ENCODE results near the gene ATP8A2.

The ATP8A2 gene

GRCh38 chr13:25982907-25983306, 611.1 kb downstream of the ATP8A2 start:
- no peak for DNase-seq

DNA sequence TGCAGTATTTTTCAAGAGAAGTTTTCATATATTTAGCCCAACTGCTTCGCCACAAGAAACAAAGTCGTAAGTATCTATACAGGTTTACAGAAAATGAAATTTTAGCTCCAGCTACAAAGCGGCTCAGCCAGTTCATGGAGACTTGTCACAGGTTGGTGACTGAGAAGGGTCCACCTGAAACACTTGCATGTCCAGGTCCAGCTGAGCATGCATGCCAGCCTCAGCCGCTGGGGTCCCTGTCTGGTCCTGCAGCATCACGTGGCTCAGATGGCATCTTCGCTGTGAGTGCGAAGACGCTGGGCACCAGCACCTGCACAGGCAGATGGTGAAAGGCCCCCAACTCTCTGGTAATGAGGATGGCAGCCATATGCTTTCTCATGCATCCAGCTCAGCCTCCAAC, 616.2 kb downstream of the ATP8A2 start:
- no peak for DNase-seq

GRCh38 chr13:25988661-25989060, 616.9 kb downstream of the ATP8A2 start:
- DNase-seq, result no peak

- DNase-seq, result no peak
These were observed 619.0 kb downstream of the ATP8A2 start for GRCh38 chr13:25990801-25991200.

GRCh38 chr13:25992076-25992475, 620.3 kb downstream of the ATP8A2 start:
- no peak for DNase-seq

GRCh38 chr13:26007261-26008125, 635.7 kb downstream of the ATP8A2 start:
- DNase-seq, result no peak

DNA sequence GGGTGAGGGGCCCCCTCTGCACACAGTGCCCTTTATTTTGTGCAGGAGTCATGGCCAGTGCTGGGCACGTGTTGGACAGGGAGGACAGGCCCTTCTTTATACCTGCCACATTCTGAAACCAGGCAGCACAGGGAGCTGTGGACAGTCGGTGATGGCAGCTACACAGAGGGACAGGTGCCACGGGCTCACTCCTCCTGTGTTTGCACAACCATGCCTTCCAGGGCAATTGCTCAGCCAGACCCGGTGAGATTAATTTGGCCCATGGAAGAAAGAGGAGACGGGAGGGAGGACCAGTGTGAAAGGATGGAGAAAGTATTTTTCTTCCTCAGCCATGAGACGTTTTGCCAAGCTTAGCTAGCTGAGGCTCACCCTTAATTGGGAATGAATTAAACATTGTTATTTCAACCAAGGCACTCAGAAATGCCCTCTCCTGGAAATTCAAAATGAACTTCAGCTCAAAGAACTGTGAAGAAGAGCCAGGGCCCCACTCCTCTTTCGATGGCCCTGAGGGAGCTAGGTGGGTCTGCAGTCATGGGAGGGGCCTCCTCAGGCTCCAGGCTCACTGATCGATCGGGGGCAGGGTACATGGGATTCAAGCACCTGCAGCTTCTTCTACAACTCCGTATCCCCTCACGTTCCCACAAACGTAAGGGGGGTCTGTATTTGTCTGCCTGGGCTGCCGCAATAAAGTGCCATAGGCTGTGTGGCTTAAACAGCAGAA, 638.9 kb downstream of the ATP8A2 start:
- DNase-seq, result no peak

GRCh38 chr13:26011208-26011573, 639.4 kb downstream of the ATP8A2 start:
- no peak for DNase-seq

DNA sequence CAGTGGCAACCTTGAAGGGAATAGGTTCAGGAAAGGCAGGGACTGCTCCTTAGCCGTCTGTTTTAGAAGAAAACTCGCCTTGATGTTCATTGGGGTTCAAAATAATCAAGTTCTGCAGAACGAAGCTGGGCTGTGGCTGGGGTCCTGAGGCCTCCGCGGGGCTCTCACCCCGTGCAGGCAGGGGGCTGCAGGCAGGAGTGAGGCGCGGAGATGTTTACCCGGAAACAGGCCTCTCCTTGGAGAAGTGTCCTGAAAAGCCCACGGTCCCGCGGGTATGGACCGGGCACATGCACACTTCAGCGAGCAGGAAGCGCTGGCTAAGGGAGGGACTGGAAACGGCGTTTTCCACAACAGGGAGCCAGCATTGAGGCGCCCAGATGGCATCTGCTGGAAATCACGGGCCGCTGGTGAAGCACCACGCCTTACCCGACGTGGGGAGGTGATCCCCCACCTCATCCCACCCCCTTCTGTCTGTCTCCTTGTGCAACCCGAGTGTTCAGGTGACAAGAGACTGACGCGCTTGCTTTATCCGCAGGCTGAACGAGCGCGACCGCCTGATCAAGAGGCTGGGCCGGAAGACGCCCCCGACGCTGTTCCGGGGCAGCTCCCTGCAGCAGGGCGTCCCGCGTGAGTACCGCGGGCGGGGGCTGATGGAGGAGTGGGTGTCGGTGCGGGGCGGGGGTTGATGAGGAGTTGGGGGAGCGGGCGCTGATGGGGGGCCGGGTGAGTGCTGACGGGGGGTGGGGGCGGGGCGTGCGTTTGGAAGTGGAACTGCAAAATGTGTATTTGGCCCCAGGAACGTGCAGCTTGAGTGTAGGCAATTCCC, 640.4 kb downstream of the ATP8A2 start:
- no peak for DNase-seq

DNA sequence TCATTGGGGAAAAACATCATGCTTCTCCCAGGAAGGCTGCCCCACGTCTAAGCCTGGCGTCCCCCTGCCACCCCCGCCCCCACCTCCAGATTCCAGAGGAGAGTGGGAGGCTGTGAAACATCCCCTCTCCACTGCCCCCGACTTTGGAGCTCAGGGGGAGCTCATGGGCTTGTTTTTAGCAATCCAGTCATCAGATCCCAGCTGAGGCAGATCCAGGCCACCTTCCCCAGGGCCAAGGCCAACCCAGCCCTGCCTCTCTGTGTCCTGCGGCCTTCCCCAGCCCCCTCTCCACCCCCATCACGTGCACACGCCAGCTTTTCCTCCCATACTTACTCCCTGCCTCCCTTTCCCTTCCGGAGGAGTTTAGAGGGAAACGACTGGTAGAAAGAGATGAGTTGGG, 641.2 kb downstream of the ATP8A2 start:
- no peak for DNase-seq

DNA sequence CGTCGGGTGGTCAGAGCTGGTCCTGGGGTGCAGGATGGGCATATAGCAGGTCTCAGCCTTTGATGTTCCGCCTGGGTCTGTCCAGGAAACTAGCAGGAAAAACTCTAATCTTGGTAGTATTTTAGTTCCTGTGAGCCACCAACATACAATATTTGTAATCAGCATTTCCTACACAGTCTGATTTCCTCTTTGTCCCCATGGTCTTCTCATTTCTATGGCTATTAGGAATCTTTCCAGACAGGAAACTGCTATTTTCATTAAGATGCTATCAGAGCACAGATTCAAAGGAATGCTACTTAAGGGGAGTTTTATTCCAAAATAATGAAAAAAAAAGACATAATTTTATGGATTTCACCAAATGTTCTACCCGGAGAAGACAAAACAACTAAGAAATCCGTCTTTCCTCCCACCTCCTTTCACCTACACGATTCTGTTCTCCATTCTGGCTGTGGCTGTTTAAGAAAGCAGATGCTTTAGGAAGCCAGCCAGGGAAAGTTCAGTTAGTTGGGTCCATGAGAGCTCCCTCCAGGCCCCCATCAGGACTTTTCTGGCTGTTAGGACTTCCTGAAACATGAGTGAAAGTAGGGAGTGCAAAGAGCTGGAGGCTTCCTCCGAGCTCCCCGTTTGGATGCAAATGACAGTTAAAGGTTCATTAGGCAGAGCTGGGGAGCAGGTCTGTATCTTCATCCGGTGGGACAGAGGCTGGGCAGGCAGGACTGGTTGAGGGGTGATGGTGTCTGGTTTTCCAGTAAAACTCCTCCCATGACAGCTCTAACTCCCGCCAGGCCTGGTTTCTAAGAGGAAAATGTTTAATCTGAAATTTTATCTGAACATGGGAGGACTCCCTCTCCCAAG, 643.7 kb downstream of the ATP8A2 start:
- DNase-seq, result no peak

GRCh38 chr13:26016189-26016588, 644.4 kb downstream of the ATP8A2 start:
- no peak for DNase-seq

DNA sequence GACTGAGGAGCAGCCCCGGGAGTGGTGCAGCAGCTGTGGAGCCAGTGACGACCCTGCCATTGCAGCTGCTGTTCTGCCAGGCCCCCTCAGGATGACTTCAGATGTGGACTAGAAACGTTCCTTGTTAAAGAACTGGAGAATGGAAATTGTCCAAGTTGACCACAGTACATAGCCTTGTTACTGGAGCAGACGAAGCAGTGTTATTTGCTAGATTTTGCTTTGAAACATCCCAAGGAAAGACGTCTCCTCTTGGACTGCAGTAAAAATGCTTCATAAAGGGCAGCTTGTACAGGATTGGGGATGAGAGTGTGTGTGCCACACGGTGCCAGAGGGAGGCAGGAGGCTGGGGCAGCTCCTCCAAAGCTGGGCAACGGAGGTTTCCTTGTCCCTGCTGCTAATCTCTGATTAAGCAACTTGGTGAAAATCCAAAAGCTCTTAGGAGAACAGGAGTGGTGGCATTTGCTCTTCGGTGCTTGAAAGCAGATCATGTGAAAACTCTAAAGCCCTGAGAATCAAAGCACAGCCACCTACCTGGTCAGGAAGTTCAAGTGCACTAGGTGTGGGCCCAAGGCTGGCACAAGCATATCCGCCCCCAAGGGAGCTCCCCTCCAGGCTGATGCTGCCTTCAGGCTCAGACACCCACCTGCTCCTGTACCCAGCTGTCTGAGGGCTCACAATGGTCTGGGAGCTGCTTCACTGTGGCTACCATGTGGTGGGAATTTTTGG, 645.6 kb downstream of the ATP8A2 start:
- no peak for DNase-seq

DNA sequence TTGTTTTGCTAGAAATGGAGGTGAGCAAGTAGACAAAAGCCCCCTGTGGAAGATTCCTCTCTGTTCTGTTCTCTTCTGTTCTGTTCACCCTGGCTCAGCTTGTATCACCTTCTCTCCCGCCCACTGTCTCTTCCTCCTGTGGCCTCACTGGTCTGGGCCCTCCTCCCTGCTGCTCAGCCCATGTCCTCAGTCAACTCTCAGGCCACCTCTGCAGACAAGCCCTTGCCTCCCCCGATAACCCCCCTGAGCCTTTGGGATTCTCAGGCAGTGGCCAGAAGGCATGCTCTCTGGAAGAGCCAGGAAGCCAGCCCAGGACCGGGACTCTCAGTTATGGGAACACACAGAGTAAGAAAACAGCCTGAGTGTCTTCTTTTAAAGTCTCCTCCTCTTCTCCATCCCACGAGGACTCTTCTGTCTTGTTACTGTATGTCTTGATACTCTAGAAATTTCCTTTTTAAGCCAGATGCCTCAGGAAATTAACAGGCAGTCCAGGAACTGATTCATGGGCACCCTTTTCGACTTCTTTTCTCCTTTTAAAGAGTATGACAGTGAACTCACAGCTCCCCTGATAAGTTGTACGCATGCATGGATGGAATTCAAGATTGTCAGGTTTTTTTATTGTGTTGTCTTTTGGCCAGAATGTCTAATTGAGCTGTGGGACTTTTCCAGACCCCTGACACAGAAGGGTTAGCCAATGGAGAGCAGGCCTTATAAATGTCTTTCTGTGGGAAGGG, 646.3 kb downstream of the ATP8A2 start:
- no peak for DNase-seq

GRCh38 chr13:26019251-26019650, 647.5 kb downstream of the ATP8A2 start:
- no peak for DNase-seq

GRCh38 chr13:26019881-26020870, 648.4 kb downstream of the ATP8A2 start:
- no peak for DNase-seq

- DNase-seq, result no peak
These were observed 649.1 kb downstream of the ATP8A2 start for GRCh38 chr13:26020891-26021290.

DNA sequence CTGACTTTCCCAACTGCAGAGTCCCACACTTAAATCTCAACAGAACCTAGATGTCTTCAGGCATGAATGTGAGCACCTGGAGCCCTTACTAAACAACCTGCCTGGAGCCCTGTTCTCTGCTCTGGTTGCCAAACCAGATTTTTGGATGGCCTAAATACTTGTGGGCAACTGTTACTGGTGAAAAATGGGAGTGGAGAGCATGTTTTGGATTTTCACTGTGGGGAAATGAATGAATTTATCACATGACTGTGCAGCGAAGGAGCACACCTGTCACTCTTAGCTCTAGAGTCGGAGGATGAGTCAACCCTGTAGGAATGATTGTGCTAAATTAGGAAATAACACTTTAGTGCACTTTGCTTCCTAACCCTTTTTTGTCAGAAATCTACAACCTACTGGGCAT, 649.7 kb downstream of the ATP8A2 start:
- DNase-seq, result no peak

DNA sequence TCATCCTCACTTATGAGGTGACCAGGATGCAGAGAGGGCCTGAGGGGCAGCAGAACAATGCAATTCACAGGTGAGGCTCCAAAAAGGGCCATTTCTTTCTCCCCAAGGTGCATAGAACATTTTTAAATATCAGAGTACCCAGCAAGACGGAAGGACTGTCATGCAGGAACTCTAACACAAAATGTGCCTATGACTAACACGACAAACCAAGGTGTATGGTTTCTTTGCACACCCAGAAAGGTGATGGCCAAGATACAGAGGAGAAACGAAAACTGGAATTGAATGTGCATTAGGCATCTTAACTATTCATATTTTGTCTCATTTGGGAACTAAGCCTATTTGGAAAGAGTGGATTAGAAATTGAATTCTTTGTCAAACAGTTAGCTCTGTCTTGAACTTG, 650.2 kb downstream of the ATP8A2 start:
- no peak for DNase-seq
